22Rv1 (cell line): ENCODE data around the gene CHST15.
"Not testable (repeated sequence)": the region's sequence is repeated elsewhere in the genome, so short reads cannot be mapped to it uniquely, and the experiment has no call there.

ENCODE experiments used
- H3K27ac ChIP-seq: fragments of 450-650 bp; 2 replicates; pipeline ENCODE4 v1.5.1; 2017
- CTCF ChIP-seq: fragments of 450-650 bp; IDR thresholded peaks from 2 replicates; pipeline ENCODE4 v1.5.1; 2017; ENCODE audit warnings: mild to moderate bottlenecking
- ZFX ChIP-seq: fragments of 450-650 bp; IDR thresholded peaks from 2 replicates; pipeline ENCODE4 v1.6.1; 2017; ENCODE audit warnings: antibody characterized with exemption, borderline replicate concordance

Gene CHST15

DNA sequence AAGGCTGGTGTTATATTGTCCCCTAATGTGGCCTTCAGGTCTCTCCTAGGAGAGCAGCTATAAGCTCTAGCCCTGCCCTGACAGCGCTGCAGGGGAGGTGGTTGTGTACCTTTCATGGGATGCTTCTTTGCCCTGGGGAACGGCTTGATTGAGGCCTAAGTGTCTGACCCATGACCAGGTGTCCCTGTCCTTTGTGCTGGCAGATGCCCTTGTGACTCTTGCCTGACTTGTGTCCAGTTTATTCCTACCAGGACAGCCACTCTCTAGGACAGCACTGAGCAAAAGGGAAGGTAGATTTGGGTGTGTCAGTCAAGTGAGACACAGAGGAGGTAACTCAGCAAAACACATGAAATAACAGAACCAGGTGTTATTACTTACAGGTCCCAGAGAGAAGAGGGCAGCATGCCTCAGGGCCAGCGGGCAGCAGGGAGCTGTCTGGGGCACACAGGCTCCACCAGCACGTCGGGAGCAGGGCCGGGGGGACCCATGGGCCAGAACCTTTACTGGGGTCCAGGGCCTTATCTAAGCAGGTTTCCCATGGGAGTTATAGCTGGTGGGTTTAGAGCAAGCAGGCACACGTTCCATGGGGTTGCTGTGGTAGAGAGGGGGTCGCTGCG, 10.7 kb upstream of the CHST15 start:
- TF ChIP-seq ZFX (no peak), CTCF (no peak)
- H3K27ac ChIP-seq = peak overlapping the region; percentile 91; the same call in 1 of the 2 replicates

DNA sequence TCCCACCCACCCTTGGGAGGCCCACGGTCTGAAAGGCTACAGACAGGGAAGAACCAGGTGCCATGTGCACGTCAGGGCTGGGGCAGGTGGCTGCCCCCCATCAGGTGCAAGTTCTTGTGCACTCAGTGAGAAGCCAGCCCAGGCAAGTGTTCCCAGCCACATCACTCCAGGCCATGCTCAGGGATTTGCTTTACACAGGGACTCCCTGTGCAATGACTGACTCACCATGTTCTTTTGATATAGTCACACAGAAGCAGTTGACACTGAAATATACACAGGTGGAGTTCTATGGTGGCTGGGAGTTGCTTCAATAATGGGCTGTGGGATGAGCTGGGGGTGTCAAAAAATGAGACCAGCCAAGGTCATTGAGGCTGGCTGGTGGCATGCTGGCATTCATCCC, 8.0 kb upstream of the CHST15 start:
- H3K27ac ChIP-seq = no peak overlapping the region
- TF ChIP-seq ZFX (no peak), CTCF (no peak)

DNA sequence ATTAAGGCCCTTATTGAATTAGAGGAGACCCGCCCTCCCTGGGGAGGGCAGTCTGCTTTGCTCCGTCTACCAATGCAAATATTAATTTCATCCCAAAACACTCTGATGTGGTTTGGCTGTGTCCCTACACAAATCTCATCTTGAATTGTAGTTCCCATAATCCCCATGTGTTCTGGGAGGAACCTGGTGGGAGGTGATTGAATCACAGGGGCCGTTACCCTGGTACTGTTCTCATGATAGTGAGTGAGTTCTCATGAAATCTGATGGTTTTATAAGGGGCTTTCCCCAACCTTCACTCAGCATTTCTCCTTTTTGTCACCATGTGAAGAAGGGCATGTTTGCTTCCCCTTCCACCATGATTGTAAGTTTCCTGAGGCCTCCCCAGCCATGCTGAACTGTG, 7.3 kb upstream of the CHST15 start:
- H3K27ac ChIP-seq = not testable (repeated sequence)

GRCh38 chr10:124100124-124100523, 6.7 kb upstream of the CHST15 start:
- H3K27ac ChIP-seq = no peak overlapping the region
- TF ChIP-seq ZFX (no peak), CTCF (no peak)

GRCh38 chr10:124099604-124100003, 6.2 kb upstream of the CHST15 start:
- TF ChIP-seq ZFX = no peak
- TF ChIP-seq CTCF = no peak
- H3K27ac ChIP-seq = no peak overlapping the region

DNA sequence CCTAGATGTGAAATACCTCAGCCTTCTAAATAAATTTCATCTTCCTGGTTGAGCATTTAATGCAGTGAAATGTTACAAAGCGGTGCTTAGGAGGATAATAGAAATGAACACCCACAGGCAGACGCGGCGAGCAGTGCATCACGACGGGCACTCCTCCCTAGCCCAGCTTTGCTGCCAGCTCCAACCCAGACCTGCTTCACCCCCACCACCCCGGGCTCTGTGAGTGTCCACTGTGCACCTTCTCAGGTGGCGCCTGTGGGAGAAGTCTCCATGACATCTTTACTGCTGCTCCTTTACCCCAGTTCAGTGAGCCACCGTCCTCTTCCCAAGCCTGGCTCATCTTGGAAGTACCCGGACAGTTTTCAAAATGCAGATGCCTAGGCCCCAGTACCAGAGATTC, 5.2 kb upstream of the CHST15 start:
- no peak overlapping the region for H3K27ac ChIP-seq
- TF ChIP-seq ZFX (no peak), CTCF (no peak)

DNA sequence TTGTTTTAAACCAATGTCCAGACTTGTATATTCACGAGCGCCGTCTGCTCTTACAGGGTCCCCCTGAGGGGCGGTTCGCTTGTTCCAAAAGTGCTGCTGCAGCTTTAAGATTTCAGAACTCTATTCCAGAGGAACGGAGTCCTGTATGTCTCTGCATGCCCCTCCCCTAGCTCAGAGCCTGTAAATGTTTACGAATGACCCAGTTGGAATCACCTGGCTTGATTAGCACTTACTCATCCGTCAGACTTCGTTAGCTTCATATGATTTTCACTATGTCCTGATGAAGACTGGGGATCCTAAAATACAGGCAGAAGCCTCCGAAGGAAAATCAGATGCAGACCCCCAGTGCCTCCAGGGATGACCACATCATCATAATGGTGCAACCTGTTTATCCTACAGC, 4.5 kb upstream of the CHST15 start:
- TF ChIP-seq CTCF (no peak), ZFX (no peak)
- H3K27ac ChIP-seq = no peak overlapping the region

DNA sequence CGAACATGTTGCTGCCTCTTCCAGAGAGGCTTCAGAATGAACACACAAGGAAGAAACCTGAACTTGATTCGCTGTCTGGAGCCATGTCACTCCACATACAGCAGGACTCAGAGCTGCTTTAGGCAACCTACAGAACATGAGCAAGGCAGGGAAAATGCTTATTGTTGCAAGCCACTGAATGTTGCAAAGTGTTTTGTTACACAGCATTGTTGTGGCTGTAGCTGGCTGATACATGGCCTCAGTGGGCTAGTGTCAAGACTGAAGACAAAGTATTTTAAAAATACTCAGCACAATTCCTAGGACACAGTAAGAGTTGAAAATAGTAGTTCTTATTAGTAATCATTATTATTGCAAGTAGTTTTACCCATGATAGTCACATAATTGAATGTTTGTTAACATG, 3.1 kb upstream of the CHST15 start:
- no peak overlapping the region for H3K27ac ChIP-seq
- no peak for TF ChIP-seq CTCF
- TF ChIP-seq ZFX = no peak

DNA sequence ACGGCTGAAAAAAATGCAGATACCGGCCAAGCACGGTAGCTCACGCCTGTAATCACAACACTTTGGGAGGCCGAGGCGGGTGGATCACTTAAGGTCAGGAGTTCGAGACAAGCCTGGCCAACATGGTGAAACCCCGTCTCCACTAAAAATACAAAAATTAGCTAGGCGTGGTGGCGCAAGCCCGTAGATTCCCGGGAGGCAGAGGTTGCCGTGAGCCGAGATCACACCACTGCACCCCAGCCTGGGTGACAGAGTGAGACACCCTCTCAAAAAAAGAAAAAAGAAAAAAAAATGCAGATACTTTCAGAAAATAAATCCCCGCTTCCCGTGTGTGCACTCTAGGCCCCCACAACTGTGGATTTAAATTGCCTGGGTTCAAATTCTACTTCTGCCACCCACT, 2.4 kb upstream of the CHST15 start:
- not testable (repeated sequence) for H3K27ac ChIP-seq
